ENCODE results near the gene GTPBP2. TPM values are rescaled to one million over a fixed set of nuclear protein-coding genes. Genes with fewer than 3 reads are reported as not detected.

Gene GTPBP2
- total and polyA plus RNA-seq, 2 of the 4 experiments (the other 2 are of a cell fraction): 38.4 to 86.6 TPM

DNA sequence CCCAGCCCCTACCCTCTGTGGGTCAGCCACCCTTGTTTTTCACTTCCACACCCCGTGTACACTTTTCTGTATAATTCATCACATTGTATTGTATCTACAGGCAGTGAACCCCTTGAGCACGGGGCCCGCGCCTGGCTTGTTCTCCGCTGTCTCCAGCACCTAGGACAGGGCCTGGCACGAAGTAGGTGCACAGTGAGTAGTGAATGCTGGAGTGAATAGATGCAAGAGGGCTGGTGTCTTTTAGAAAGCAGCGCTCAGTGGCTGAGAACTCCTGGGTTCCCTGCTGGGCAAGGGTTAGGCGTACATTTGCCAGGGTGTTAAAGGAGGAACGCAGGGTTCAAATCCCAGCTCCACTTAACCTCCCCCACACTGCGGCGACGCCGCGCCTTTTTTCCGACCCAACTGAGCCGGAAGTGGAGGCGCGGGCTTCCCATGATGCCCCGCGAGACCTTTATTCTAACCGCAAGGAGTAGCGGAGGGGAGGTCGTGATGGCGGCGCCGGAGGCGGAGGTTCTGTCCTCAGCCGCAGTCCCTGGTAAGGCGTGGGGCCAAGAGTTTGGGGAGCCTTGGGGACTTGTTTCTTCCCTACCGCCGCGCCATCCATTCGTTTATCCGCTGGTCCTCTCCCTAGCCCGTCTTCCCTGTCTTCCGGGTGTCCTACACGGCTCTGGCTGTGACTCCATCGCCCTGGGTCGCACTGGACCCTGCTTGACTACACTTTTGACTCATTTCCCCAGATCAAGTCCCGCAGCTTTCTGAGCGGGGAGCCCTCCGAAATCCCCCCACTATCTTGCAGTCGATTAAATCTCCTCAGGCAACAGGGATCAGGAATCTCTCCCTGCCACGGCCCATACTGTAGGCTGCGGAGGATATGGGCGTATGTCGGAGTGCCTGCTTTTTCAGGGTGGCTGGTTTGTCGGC is 6.6 kb upstream of the GTPBP2 start, which contains the start of gene MAD2L1BP:
TSS of gene MAD2L1BP (plus strand) at position 454 of the 921 bp plus-strand sequence. CDS start at position 490, 36 bp downstream.
- Histone ChIP-seq H3K4me3 (ENCODE audit: insufficient read depth, low read depth, low read length) (peak within 1 kb of the TSS; percentile 79), H2BK120ac (ENCODE audit: low read depth, low read length) (peak within 1 kb of the TSS; percentile 71), H3K9me1 (ENCODE audit: insufficient read depth, low read length) (peaks cover 12% of the 10 kb centered on the region), H2BK20ac (ENCODE audit: low read depth, low read length) (peak within 1 kb of the TSS; percentile 66; the same call in 1 of the 2 replicates), H4K8ac (ENCODE audit: low read depth in 2 of 2, low read length in 2 of 2) (peak within 1 kb of the TSS; percentile 86 to 100), H3K56ac (ENCODE audit: extremely low read depth, insufficient read depth, low read length) (peak within 1 kb of the TSS; percentile 61), H3K9ac (ENCODE audit: low read depth, low read length) (peak within 1 kb of the TSS; percentile 95), H4K5ac (ENCODE audit: low read depth, low read length) (peak within 1 kb of the TSS; percentile 99), H3K27ac (ENCODE audit: insufficient read depth, low read length) (peak within 1 kb of the TSS; percentile 84), H3K36me3 (ENCODE audit: control insufficient read depth, insufficient read depth, low read length) (peaks cover 18% of the 10 kb centered on the region), H3K4ac (ENCODE audit: low read depth, low read length) (peak within 1 kb of the TSS; percentile 86), H2BK5ac (ENCODE audit: low read depth, low read length, poor library complexity, severe bottlenecking) (peak within 1 kb of the TSS; percentile 36), H3K23ac (ENCODE audit: low read depth, low read length) (peak within 1 kb of the TSS; percentile 88), H3K4me2 (ENCODE audit: low read depth, low read length) (peak within 1 kb of the TSS; percentile 100), H3K14ac (replicated peaks; ENCODE audit: low read depth, low read length) (peak within 1 kb of the TSS; percentile 77), H3K4me1 (ENCODE audit: control insufficient read depth, insufficient read depth, low read length) (peaks cover 9% of the 10 kb centered on the region), H3K9me3 (ENCODE audit: control insufficient read depth, insufficient read depth, low read length) (no peaks in the 10 kb centered on the region), H2AFZ (replicated peaks; ENCODE audit: low read length, poor library complexity) (peak within 1 kb of the TSS; percentile 96), H3K79me1 (ENCODE audit: low read depth in 1 of 2, low read length in 2 of 2) (peaks cover 23 to 38% of the 10 kb centered on the region in 2 experiments), H4K91ac (ENCODE audit: insufficient read depth, low read depth, low read length) (peak within 1 kb of the TSS; percentile 92), H2AK9ac (replicated peaks; ENCODE audit: low read depth, low read length, poor library complexity) (peak within 1 kb of the TSS; percentile 71), H2BK15ac (ENCODE audit: low read depth, low read length) (peak within 1 kb of the TSS; percentile 7; the same call in 2 of the 3 replicates), H3K27me3 (ENCODE audit: control insufficient read depth, insufficient read depth, low read length) (no peaks in the 10 kb centered on the region), H2AK5ac (ENCODE audit: low read depth, low read length) (peak within 1 kb of the TSS; percentile 84), H4K20me1 (ENCODE audit: insufficient read depth, low read length) (peaks cover 17% of the 10 kb centered on the region), H3K18ac (ENCODE audit: low read depth, low read length) (peak within 1 kb of the TSS; percentile 80)
- intact Hi-C loops (cut with micrococcal nuclease): no loop called here
- POLR2A ChIA-PET (ENCODE audit: unreplicated experiment): no interaction called here
- ATAC-seq (ENCODE audit: low read depth) (peak; percentile 96), DNase-seq (peak; percentile 63)
- BruUV-seq (replicated peaks): no TSS peak
- TF ChIP-seq BHLHE40 (IDR thresholded peaks at IDR 0.05; ENCODE audit: low read depth, low read length) (no peak), MAZ (IDR thresholded peaks at IDR 0.05; ENCODE audit: borderline replicate concordance, low read depth, low read length) (0 out of 2 replicates have a peak, but pooled peaks have one; percentile 60), RAD21 (IDR thresholded peaks at IDR 0.05; ENCODE audit: low read length) (no peak), CHD1 (IDR thresholded peaks at IDR 0.05; ENCODE audit: low read depth, low read length) (no peak; the same call in 1 of the 2 replicates), NFE2L2 (IDR thresholded peaks at IDR 0.05; ENCODE audit: low read depth, low read length) (0 out of 2 replicates have a peak, but pooled peaks have one; percentile 2), MXI1 (IDR thresholded peaks at IDR 0.05; ENCODE audit: borderline replicate concordance, low read depth, low read length) (0 out of 2 replicates have a peak, but pooled peaks have one; percentile 21), MAFK (IDR thresholded peaks at IDR 0.05; ENCODE audit: low read depth, low read length) (no peak), FOS (IDR thresholded peaks at IDR 0.05; ENCODE audit: low read depth, low read length) (no peak), SMC3 (IDR thresholded peaks at IDR 0.05; ENCODE audit: low read depth, low read length) (no peak), POLR2A (IDR thresholded peaks at IDR 0.05; ENCODE audit: low read depth, low read length) (peak; percentile 91), ELK1 (IDR thresholded peaks at IDR 0.05; ENCODE audit: borderline replicate concordance, low read depth, low read length) (peak; percentile 55; the same call in 1 of the 2 replicates), USF2 (IDR thresholded peaks at IDR 0.05; ENCODE audit: low read depth, low read length) (no peak)
- dilution Hi-C loops (cut with HindIII; ENCODE audit: low sequenced_read_pairs, unreplicated experiment): no loop called here
- in situ Hi-C loops (cut with MboI; ENCODE audit: low sequenced_read_pairs): no loop called here
- CTCF ChIA-PET: no interaction called here
- 0% methylated on average over 6 of the region's 48 CpGs; no CpG with 5 or more reads in 1 of the 2 experiments for WGBS, 2 experiments (ENCODE audit: extremely low coverage in 2 of 2, insufficient read length in 1 of 2)

Measured in IMR-90 (cell line).